Spleen (tissue), 7 donors: ENCODE data around the gene MYO9A.

Experiments
- CTCF ChIP-seq, 11 experiments: fragments of 200-600 bp in 7 of 11; fragments of 450-650 bp in 4 of 11; sonication (generic) in 4 of 11; IDR thresholded peaks in 8 of 11; conservative IDR thresholded peaks in 3 of 11; 1 replicate in 7 of 11; 2 replicates in 4 of 11; pipeline versions ENCODE4 v1.4.0 to v1.8.0; 2016 to 2021; ENCODE audit warnings: antibody characterized with exemption in 11 of 11, inconsistent platforms in 4 of 11, mild to moderate bottlenecking in 1 of 11
- POLR2A ChIP-seq, 3 donors: fragments of 450-650 bp; IDR thresholded peaks; one replicate each; pipeline ENCODE4 v1.5.1; 2017; ENCODE audit warnings: antibody characterized with exemption in 3 of 3, mild to moderate bottlenecking in 1 of 3
- donor health status: DM: no; HTN: no; CAD: no; lungs with moderate emphysema.
- donor health status: DM: no; HTN: no; CAD: no.
- donor health status: DM: no; HTN: no; CAD: no.

GRCh38 chr15:71804226-71804625 lies 313.7 kb downstream of the MYO9A start:
- TF ChIP-seq POLR2A (IDR thresholded peaks at IDR 0.05) (no peak), CTCF (IDR thresholded peaks at IDR 0.05 in 8 of 11, conservative IDR thresholded peaks at IDR 0.05 in 3 of 11) (no peak)
